GM12875 (cell line): ENCODE data around the gene COL8A2.

ENCODE experiments used
- H3K4me3 ChIP-seq: one replicate; pipeline ENCODE4 v1.5.1; 2011; ENCODE audit warnings: low read depth, low read length, control low read depth
- TF ChIP-seq, protein P1 (sequence below): IDR thresholded peaks from 2 replicates; pipeline ENCODE4 v1.5.1; 2011; ENCODE audit warnings: low read depth, mild to moderate bottlenecking, control low read depth, inconsistent platforms, low read length, moderate library complexity, borderline replicate concordance; ENCODE audit not compliant: insufficient read depth

COL8A2 gene

DNA sequence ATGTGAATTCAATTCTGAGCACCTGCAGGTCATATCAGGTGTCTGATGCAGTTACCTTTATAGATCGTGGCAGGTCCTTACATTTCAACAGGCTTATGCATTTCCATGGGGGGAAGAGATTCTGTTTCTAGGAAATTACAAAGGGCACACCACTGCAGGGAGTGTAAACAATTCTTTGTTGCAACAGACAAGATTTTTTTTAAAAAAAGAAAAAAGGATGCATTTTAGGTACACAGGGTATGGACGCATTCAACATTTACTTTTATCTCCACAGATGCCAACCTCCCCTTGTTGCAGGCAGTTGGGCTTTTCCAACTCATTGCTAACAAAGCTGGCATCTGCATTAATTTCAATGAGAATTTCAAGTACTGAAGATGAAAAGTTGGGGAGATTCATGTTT is 54.7 kb downstream of the COL8A2 start:
- TF ChIP-seq, protein P1, sequence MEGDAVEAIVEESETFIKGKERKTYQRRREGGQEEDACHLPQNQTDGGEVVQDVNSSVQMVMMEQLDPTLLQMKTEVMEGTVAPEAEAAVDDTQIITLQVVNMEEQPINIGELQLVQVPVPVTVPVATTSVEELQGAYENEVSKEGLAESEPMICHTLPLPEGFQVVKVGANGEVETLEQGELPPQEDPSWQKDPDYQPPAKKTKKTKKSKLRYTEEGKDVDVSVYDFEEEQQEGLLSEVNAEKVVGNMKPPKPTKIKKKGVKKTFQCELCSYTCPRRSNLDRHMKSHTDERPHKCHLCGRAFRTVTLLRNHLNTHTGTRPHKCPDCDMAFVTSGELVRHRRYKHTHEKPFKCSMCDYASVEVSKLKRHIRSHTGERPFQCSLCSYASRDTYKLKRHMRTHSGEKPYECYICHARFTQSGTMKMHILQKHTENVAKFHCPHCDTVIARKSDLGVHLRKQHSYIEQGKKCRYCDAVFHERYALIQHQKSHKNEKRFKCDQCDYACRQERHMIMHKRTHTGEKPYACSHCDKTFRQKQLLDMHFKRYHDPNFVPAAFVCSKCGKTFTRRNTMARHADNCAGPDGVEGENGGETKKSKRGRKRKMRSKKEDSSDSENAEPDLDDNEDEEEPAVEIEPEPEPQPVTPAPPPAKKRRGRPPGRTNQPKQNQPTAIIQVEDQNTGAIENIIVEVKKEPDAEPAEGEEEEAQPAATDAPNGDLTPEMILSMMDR, result no peak
- H3K4me3 ChIP-seq, result no peak overlapping the region

DNA sequence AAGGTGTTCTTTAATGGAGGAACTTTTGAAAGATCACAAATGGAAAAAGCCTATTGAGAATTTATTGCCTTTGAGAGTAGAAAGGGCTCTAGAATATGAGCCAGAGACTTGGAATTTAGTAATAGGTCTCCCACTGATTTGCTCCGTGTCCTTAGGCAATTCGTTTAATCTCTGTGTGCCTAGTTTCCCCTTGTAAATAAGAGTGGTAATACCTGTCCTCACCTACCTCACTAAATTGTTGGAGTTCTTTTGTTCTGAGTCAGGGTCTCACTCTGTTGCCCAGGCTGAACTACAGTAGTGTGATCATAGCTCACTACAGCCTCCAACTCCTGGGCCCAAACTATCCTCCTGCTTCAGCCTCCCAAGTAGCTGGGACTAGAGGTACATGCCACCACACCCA is 56.2 kb downstream of the COL8A2 start:
- no peak overlapping the region for H3K4me3 ChIP-seq
- TF ChIP-seq, protein P1, result no peak

DNA sequence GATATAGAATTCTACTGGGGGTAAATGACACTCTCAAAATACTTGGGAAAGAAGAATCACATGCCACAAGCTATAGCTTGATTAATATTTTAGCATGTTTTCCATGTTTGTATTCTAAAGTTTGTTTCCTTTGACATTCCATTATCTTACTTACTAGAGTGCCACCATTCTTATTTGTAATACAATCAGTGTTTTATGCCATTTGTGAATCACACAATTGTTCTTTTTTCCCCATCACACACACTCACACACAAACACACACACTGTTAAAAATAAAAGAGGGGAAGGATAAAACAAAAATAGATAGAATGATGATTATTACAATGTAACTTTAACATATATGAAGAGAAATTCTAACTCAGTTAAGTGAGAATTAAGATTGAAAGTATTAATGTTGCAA is 57.2 kb downstream of the COL8A2 start:
- no peak overlapping the region for H3K4me3 ChIP-seq
- TF ChIP-seq, protein P1, result no peak

DNA sequence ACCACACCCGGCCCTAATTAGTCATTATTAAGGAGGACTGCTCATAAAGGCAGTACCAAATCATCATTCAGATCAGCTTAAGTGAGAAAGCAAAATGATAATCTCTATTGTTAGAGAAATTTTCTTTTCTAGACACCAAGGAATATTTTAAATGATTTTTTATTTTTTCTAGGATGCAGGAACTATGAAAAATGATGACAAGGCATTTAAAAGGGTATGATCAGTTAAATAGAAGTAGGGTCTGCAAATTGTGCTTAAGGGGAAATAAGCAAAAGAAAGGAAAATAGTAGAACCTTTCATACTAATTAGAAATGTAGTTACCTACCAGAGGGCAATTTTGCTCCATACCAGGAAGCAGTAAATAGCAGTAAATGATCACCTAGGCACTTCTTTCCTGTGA is 62.7 kb downstream of the COL8A2 start:
- TF ChIP-seq, protein P1, result no peak
- H3K4me3 ChIP-seq, result no peak overlapping the region

DNA sequence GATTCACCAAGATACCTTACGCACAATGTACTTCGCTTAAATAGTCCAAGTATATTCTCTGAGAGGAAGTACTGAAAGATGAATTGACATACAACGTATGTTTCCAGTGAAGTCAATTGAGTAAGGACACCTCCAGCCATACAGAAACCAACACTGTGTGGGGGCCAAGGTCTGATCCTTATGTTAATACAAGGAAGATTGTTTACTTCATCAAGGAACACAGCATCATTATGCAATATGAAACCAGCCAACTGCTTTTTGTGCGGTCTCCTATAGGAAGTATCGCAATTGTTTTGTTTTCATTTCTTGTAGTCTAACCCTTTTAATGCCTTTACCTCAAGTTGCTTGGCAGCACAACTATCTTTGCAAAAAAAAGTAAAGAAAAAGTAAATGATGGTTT is 69.3 kb downstream of the COL8A2 start:
- TF ChIP-seq, protein P1, result no peak
- H3K4me3 ChIP-seq, result no peak overlapping the region

DNA sequence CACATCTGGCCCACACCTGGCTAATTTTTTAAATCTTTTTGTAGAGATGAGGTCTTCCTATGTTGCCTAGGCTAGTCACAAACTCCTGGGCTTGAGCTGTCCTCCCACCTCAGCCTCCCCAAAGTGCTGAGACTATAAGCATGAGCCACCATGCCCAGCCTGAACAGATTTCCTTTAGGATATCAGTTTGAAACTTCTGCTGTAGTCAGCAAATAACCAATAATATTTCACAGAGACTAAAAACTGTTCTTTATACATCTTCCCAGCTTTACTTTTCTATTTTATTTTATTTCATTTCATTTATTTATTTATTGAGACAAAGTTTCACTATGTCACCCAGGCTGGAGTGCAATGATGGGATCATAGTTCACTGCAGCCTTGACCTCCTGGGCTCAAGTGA is 71.0 kb downstream of the COL8A2 start:
- TF ChIP-seq, protein P1, result no peak
- H3K4me3 ChIP-seq, result no peak overlapping the region

DNA sequence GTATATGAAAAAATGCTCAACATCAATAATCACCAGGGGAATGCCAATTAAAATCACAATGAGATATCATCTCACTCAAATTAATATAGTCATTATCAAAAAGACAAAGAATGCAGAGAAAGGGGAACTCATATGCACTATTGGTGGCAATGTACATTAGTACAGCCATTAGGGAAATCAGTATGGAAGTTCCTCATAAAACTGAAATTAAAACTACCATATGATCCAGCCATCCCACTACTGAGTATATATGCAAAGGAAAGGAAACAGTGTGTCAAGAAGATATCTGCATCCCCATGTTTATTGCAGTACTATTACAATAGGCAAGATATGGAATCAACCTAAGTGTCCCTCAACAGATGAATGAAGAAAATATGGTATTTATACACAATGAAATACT is 73.2 kb downstream of the COL8A2 start:
- H3K4me3 ChIP-seq, result no peak overlapping the region
- TF ChIP-seq, protein P1, result no peak
